ENCODE measurements around the gene CPED1.
A peak's percentile ranks its signal among the peaks of the same experiment; 100 is the strongest.
"Not testable (repeated sequence)": the region's sequence is repeated elsewhere in the genome, so short reads cannot be mapped to it uniquely, and the experiment has no call there.

Gene CPED1

DNA sequence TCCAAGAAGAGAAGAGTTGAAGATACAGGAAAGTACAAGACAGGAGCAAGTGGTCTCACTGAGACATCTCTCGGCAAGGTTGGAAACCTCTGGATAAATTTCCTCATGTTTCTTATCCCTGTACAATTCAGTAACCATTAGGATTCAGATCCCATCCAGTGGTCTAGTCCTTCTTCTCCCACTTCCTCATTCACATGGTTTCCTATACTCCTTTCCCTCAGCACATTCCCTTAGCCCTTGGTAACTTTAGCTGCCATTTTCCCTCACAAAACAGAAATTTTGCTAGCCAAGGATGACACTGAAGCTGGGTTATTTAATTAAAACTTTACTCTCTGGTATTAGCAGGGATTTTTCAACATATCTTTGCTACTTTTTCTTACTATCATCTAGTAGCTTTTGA lies 82.6 kb downstream of the CPED1 start:
- TF ChIP-seq, protein P1, sequence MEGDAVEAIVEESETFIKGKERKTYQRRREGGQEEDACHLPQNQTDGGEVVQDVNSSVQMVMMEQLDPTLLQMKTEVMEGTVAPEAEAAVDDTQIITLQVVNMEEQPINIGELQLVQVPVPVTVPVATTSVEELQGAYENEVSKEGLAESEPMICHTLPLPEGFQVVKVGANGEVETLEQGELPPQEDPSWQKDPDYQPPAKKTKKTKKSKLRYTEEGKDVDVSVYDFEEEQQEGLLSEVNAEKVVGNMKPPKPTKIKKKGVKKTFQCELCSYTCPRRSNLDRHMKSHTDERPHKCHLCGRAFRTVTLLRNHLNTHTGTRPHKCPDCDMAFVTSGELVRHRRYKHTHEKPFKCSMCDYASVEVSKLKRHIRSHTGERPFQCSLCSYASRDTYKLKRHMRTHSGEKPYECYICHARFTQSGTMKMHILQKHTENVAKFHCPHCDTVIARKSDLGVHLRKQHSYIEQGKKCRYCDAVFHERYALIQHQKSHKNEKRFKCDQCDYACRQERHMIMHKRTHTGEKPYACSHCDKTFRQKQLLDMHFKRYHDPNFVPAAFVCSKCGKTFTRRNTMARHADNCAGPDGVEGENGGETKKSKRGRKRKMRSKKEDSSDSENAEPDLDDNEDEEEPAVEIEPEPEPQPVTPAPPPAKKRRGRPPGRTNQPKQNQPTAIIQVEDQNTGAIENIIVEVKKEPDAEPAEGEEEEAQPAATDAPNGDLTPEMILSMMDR (IDR thresholded peaks at IDR 0.05; ENCODE audit: low read depth, low read length, missing control alignments): no peak
- Histone ChIP-seq H3K27ac (no peak overlapping the region), H3K27me3 (replicated peaks) (no peaks in the 10 kb centered on the region), H3K4me3 (ENCODE audit: low read depth, low read length) (no peak overlapping the region), H3K36me3 (replicated peaks) (no peaks in the 10 kb centered on the region)
- in situ Hi-C loops (cut with HindIII; ENCODE audit: low pct_ligation_motif_present, low sequenced_read_pairs): no loop called here
- no peak for DNase-seq

DNA sequence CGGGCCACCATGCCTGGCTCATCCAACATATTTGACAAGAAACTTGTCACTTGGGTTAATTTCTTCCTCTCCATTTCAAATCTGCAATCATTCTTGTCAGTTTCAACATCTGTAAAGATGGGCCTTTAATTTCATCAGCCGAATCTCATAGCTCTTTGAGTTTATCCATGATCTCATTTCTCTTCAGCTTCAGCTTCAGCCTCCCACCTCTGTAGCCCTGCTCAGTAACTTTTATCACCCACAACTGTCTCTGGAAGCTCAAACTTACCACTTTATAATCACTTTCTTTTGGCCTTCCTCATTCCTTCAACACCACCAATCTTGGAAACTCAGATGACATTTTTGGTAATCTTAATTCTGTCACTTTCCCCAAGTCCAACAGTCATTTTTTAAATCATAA lies 83.2 kb downstream of the CPED1 start:
- Histone ChIP-seq H3K27ac (no peak overlapping the region), H3K27me3 (replicated peaks) (no peaks in the 10 kb centered on the region), H3K36me3 (replicated peaks) (no peaks in the 10 kb centered on the region), H3K4me3 (ENCODE audit: low read depth, low read length) (no peak overlapping the region)
- TF ChIP-seq, protein P1 (IDR thresholded peaks at IDR 0.05; ENCODE audit: low read depth, low read length, missing control alignments): no peak
- in situ Hi-C loops (cut with HindIII; ENCODE audit: low pct_ligation_motif_present, low sequenced_read_pairs): no loop called here
- DNase-seq: no peak

DNA sequence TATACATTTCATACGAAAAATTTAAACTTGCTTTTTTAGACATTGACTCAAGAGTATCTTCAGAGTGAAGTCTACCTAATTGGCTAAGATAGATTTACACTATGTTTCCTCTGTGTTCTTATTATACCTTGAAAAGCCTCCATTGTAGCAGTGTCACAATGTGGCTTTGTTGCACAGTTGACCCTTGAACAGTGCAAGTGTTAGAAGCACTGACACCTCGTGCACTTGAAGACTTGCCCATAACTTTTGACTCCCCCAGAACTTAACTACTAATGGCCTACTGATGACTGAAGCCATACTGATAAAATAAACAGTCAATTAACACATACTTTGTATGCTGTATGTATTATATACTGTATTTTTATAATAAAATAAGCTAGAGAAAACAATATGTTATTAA lies 84.3 kb downstream of the CPED1 start:
- in situ Hi-C loops (cut with HindIII; ENCODE audit: low pct_ligation_motif_present, low sequenced_read_pairs): no loop called here
- no peak overlapping the region for H3K4me3 ChIP-seq (ENCODE audit: low read depth, low read length)
- TF ChIP-seq, protein P1 (IDR thresholded peaks at IDR 0.05; ENCODE audit: low read depth, low read length, missing control alignments): no peak
- no peaks in the 10 kb centered on the region for H3K36me3 ChIP-seq (replicated peaks)
- no peak for DNase-seq
- no peak overlapping the region for H3K27ac ChIP-seq
- H3K27me3 ChIP-seq (replicated peaks): no peaks in the 10 kb centered on the region

- no peak overlapping the region for H3K27ac ChIP-seq
- H3K27me3 ChIP-seq (replicated peaks): no peaks in the 10 kb centered on the region
- in situ Hi-C loops (cut with HindIII; ENCODE audit: low pct_ligation_motif_present, low sequenced_read_pairs): no loop called here
- no peak for DNase-seq
- TF ChIP-seq, protein P1 (IDR thresholded peaks at IDR 0.05; ENCODE audit: low read depth, low read length, missing control alignments): no peak
- no peaks in the 10 kb centered on the region for H3K36me3 ChIP-seq (replicated peaks)
- H3K4me3 ChIP-seq (ENCODE audit: low read depth, low read length): no peak overlapping the region
Observed at GRCh38 chr7:121073463-121074099, 85.1 kb downstream of the CPED1 start.

- in situ Hi-C loops (cut with HindIII; ENCODE audit: low pct_ligation_motif_present, low sequenced_read_pairs): loop anchor here (25.0 kb wide), 1 partner anchor 88 kb away; the partner anchor contains the start of gene CPED1
- H3K27ac ChIP-seq; H3K36me3 ChIP-seq (replicated peaks); H3K27me3 ChIP-seq (replicated peaks); DNase-seq; H3K4me3 ChIP-seq (ENCODE audit: low read depth, low read length): not testable (repeated sequence)
Observed at GRCh38 chr7:121075424-121075841, 86.9 kb downstream of the CPED1 start.

DNA sequence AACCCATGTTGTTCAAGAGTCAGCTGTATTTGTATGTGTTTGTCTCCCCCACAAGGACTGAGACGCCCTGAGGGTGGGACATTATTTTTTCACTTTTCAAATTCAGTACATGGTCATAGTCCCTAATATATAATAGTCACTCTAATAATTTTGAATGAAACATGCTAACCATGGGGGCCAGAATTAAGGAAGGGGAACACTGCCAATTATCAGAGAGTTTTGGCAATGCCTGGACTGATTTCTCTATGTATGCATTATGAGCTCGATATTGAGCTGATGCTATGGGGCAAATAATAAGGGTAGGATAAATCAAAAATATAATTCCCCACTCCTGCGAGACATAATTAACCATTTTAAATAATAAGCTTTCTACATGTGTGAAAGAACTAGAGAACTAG lies 87.4 kb downstream of the CPED1 start:
- no peak for DNase-seq
- in situ Hi-C loops (cut with HindIII; ENCODE audit: low pct_ligation_motif_present, low sequenced_read_pairs): loop anchor here (25.0 kb wide), 1 partner anchor 89 kb away; the partner anchor contains the start of gene CPED1
- Histone ChIP-seq H3K27me3 (replicated peaks) (no peaks in the 10 kb centered on the region), H3K4me3 (ENCODE audit: low read depth, low read length) (no peak overlapping the region), H3K36me3 (replicated peaks) (no peaks in the 10 kb centered on the region), H3K27ac (peak overlapping the region; percentile 2)
- TF ChIP-seq, protein P1 (IDR thresholded peaks at IDR 0.05; ENCODE audit: low read depth, low read length, missing control alignments): no peak
